Keratinocyte (primary cell): ENCODE results near the gene GOLGA8K. TPM values are rescaled to one million over a fixed set of nuclear protein-coding genes. Genes with fewer than 3 reads are reported as not detected.
"Not testable (repeated sequence)": the region's sequence is repeated elsewhere in the genome, so short reads cannot be mapped to it uniquely, and the experiment has no call there.

Experiments
- DNase-seq: peaks from one replicate; pipeline ENCODE4 v3.0.0-alpha.2; 2011; ENCODE audit warnings: low read depth, missing footprints, low spot score
- FAIRE-seq: peaks from 2 replicates; lab custom pipeline; 2011; peaks lifted over from hg19 to GRCh38; lab: Jason Lieb, UNC
- H2AFZ ChIP-seq: 2 replicates; pipeline ENCODE4 v1.6.0; 2012; ENCODE audit warnings: low read length, control low read depth, inconsistent platforms; ENCODE audit not compliant: control insufficient read depth
- H3K27ac ChIP-seq: 2 replicates; pipeline ENCODE4 v1.5.1; 2011; ENCODE audit warnings: low read length; ENCODE audit not compliant: control insufficient read depth, insufficient read depth
- H3K27me3 ChIP-seq: 3 replicates; pipeline ENCODE4 v1.6.0; 2011; ENCODE audit warnings: low read length; ENCODE audit not compliant: control insufficient read depth, insufficient read depth; ENCODE audit errors: extremely low read depth
- H3K36me3 ChIP-seq, 2 experiments: 2 replicates in 1 of 2; 3 replicates in 1 of 2; pipeline ENCODE4 v1.5.1; 2011; ENCODE audit warnings: low read length in 2 of 2, mild to moderate bottlenecking in 1 of 2; ENCODE audit not compliant: control insufficient read depth in 2 of 2, insufficient read depth in 2 of 2; ENCODE audit errors: extremely low read depth in 1 of 2
- H3K4me1 ChIP-seq: 3 replicates; pipeline ENCODE4 v1.5.1; 2011; ENCODE audit warnings: low read length; ENCODE audit not compliant: control insufficient read depth, insufficient read depth; ENCODE audit errors: extremely low read depth
- H3K4me2 ChIP-seq: 3 replicates; pipeline ENCODE4 v1.6.0; 2011; ENCODE audit warnings: low read depth, low read length; ENCODE audit not compliant: control insufficient read depth, insufficient read depth; ENCODE audit errors: extremely low read depth
- H3K4me3 ChIP-seq, 3 experiments: fragments of 200-600 bp in 1 of 3; sonication (generic) in 1 of 3; 2 replicates in 2 of 3; 3 replicates in 1 of 3; pipeline ENCODE4 v1.5.1; 2011 to 2016; ENCODE audit warnings: low read length in 3 of 3, mild to moderate bottlenecking in 3 of 3, control low read depth in 2 of 3, inconsistent platforms in 1 of 3, low read depth in 1 of 3, mixed read lengths in 1 of 3, mixed run types in 1 of 3, moderate library complexity in 1 of 3; ENCODE audit not compliant: control insufficient read depth in 2 of 3, insufficient read depth in 2 of 3; ENCODE audit errors: extremely low read depth in 1 of 3
- H3K79me2 ChIP-seq: 2 replicates; pipeline ENCODE4 v1.6.0; 2012; ENCODE audit warnings: low read length; ENCODE audit not compliant: control insufficient read depth, insufficient read depth
- H3K9ac ChIP-seq: 3 replicates; pipeline ENCODE4 v1.6.0; 2011; ENCODE audit warnings: low read length; ENCODE audit not compliant: control insufficient read depth, insufficient read depth; ENCODE audit errors: extremely low read depth
- H3K9me1 ChIP-seq: 3 replicates; pipeline ENCODE4 v1.6.0; 2011; ENCODE audit warnings: low read length; ENCODE audit not compliant: control insufficient read depth, insufficient read depth; ENCODE audit errors: extremely low read depth
- H3K9me3 ChIP-seq: 2 replicates; pipeline ENCODE4 v1.5.1; 2012; ENCODE audit warnings: low read depth, low read length; ENCODE audit not compliant: control insufficient read depth
- H4K20me1 ChIP-seq: 3 replicates; pipeline ENCODE4 v1.6.0; 2011; ENCODE audit warnings: low read length; ENCODE audit not compliant: control insufficient read depth, insufficient read depth; ENCODE audit errors: extremely low read depth
- dilution Hi-C: fragments of 300-500 bp; cut with MboI; formaldehyde crosslinking; loops from one replicate; pipeline ENCODE4 v1.7.0; 2020; ENCODE audit warnings: low sequenced_read_pairs; ENCODE audit not compliant: extremely low pct_ligation_motif_present
- polyA plus RNA-seq, 5 experiments: library from polyadenylated mRNA; depleted of rRNA in 3 of 5; stranded (reverse) in 3 of 5; stranded (forward) in 1 of 5; unstranded in 1 of 5; fragments of >200 nt; gene quantifications; 1 replicate in 1 of 5; 2 replicates in 3 of 5; 3 replicates in 1 of 5; pipeline versions ENCODE4 v1.2.1 to v1.2.3, GENCODE V29; 2011 to 2012; ENCODE audit warnings: missing spikeins in 2 of 5, low read depth in 1 of 5, low replicate concordance in 1 of 5

The GOLGA8K gene
- polyA plus RNA-seq, 1 donor (not counting 4 experiments of a cell fraction or from before 2014, with no cell fraction given), result not detected

DNA sequence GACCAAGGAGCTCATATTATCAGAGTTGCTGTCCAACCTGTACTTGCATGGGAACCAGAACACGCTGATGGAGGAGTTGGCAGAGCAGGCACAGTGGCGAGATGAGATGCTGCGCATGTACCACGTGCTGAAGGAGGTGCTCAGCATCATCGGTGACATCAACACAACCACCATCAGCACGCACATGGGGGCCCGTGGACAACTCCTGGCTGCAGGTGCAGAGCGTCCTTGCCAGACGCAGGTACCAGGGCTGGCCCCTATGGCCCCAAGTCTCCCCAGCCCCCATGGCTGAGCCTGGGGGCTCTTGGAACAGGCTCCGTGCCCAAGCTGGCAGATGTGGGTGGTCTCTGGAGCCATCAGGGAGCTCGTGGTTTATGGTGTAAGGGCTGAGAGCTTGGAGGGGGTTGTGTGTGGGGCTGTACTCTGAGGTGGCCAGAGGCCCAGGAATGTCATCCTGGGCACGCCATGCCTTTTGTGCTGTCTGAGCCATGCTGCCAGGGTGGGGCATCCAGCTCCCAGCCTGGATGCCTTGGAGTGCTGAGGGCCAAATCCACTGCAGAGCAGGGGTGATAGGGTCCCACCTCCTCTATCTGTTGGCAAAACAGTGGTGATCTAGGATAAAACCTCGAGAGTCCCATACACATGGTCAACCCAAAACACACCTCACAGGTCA, 17.1 kb downstream of the GOLGA8K start:
- H3K4me1 ChIP-seq, H3K4me2 ChIP-seq, H3K9me1 ChIP-seq, FAIRE-seq, H3K9me3 ChIP-seq, H3K79me2 ChIP-seq, H3K27ac ChIP-seq, H3K4me3 ChIP-seq, dilution Hi-C loops, H4K20me1 ChIP-seq, H2AFZ ChIP-seq, DNase-seq, H3K27me3 ChIP-seq, H3K9ac ChIP-seq, H3K36me3 ChIP-seq: not testable (repeated sequence)

DNA sequence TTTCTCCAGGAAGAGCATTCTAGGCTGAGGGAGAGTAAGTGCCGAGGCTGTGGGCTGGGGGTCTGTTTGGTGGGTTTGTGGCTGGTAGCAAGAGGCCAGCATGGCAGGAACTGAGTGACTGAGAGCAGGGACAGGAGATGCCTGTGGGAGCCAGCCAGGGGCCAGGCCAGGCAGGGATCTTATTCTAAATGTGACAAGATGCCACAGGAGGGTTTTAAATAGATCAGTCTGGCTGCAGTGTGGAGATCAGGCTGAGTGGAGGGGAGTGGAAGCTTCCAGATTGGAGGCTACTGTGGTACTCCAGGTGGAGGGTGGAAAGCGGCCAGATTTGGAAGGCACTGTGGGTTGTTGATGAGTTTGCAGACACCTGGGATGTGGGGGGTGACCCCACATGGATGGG, 28.9 kb downstream of the GOLGA8K start:
- H3K27ac ChIP-seq, H3K79me2 ChIP-seq, H3K27me3 ChIP-seq, H3K4me1 ChIP-seq, H3K9me3 ChIP-seq, H3K4me3 ChIP-seq, H3K4me2 ChIP-seq, dilution Hi-C loops, H2AFZ ChIP-seq, FAIRE-seq, H3K36me3 ChIP-seq, H3K9me1 ChIP-seq, H3K9ac ChIP-seq, H4K20me1 ChIP-seq, DNase-seq: not testable (repeated sequence)

DNA sequence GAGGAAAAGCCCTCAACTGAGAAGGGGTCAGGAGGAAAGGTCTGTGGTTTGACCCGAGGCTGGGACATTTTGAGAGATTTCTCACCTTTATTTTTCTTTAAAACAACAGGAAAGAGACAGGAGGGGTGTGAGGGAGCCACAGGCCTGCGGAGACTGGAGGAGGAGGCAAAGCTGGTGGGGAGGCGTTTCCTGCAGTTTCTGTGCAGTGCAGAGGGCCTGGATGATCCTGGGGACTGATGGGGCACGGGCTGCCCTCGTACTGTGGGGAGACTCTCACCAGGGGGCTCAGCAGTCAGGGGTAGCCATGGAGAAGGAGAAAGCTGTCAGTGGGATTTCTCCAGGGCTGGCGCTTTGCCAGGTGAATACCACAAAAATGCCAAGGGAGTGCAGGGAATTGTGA, 29.4 kb downstream of the GOLGA8K start:
- DNase-seq, H3K4me3 ChIP-seq, H3K27me3 ChIP-seq, FAIRE-seq, H3K4me2 ChIP-seq, H3K9ac ChIP-seq, H3K9me1 ChIP-seq, dilution Hi-C loops, H3K4me1 ChIP-seq, H2AFZ ChIP-seq, H3K79me2 ChIP-seq, H3K36me3 ChIP-seq, H3K9me3 ChIP-seq, H4K20me1 ChIP-seq, H3K27ac ChIP-seq: not testable (repeated sequence)

DNA sequence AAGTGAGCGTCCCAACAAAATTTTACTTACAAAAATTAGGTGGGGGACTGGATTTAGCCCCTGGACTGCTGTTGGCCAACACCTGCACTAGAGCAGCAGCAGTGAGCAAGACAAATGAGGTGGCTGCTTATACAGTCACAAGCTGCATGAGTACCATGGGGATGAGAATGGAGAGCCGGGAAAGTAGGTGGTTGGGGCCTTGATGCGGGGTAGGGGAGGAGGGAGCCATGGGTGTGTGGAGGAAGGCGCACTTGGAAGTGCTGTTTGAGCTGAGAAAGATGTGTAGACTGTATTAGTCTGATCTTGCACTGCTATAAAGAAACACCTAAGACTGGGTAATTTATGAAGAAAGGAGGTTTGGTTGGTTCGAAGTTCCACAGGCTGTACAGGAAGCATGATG, 31.0 kb downstream of the GOLGA8K start:
- H3K36me3 ChIP-seq, DNase-seq, FAIRE-seq, H3K9me1 ChIP-seq, H3K4me1 ChIP-seq, dilution Hi-C loops, H4K20me1 ChIP-seq, H3K4me2 ChIP-seq, H3K79me2 ChIP-seq, H3K9me3 ChIP-seq, H3K9ac ChIP-seq, H3K27ac ChIP-seq, H3K4me3 ChIP-seq, H2AFZ ChIP-seq, H3K27me3 ChIP-seq: not testable (repeated sequence)

DNA sequence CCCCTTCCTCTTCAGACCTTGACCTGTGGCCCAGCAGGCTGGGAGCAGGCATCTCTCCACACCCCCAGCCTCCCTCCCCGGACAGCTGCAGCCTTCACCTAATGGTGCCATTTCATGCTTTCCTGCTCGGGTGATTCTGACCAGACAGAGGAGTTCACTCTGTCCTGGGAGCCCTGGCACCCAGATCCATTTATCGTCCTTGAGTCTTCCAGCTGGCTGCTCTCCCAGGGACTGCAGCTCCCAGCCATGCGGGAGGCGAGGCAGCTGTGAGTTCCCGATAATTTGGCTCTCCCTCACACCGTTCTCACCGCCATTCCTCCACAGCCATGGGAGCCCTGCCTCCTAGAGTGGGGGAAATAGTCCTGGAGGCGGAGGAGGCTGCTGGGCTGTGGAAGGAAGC, 32.6 kb downstream of the GOLGA8K start:
- DNase-seq, H3K4me1 ChIP-seq, H3K9ac ChIP-seq, H3K4me3 ChIP-seq, H3K79me2 ChIP-seq, H4K20me1 ChIP-seq, H3K36me3 ChIP-seq, H3K4me2 ChIP-seq, H2AFZ ChIP-seq, H3K27me3 ChIP-seq, dilution Hi-C loops, H3K27ac ChIP-seq, H3K9me3 ChIP-seq, H3K9me1 ChIP-seq, FAIRE-seq: not testable (repeated sequence)
